HEK293 (cell line): ENCODE measurements around the gene KLF11.

ENCODE experiments used
- GLIS2 ChIP-seq: fragments of 450-650 bp; formaldehyde crosslinking; IDR thresholded peaks from 2 replicates; pipeline ENCODE4 v1.5.1; 2016; ENCODE audit warnings: missing biosample characterization, missing genetic modification characterization
- HOXC10 ChIP-seq: sonication (generic); formaldehyde crosslinking; IDR thresholded peaks from 2 replicates; pipeline ENCODE4 v1.8.1; 2023; ENCODE audit warnings: mild to moderate bottlenecking, missing genetic modification reagents
- KLF16 ChIP-seq: fragments of 450-650 bp; formaldehyde crosslinking; IDR thresholded peaks from 2 replicates; pipeline ENCODE4 v1.5.1; 2017; ENCODE audit warnings: missing biosample characterization, missing genetic modification characterization
- MYNN ChIP-seq: fragments of 450-650 bp; formaldehyde crosslinking; IDR thresholded peaks from 2 replicates; pipeline ENCODE4 v1.5.1; 2016; ENCODE audit warnings: missing biosample characterization, missing genetic modification characterization, borderline replicate concordance
- PRDM10 ChIP-seq: fragments of 450-650 bp; formaldehyde crosslinking; IDR thresholded peaks from 2 replicates; pipeline ENCODE4 v1.5.1; 2016; ENCODE audit warnings: missing biosample characterization, missing genetic modification characterization
- SP7 ChIP-seq: fragments of 450-650 bp; formaldehyde crosslinking; IDR thresholded peaks from 2 replicates; pipeline ENCODE4 v1.5.1; 2016; ENCODE audit warnings: missing biosample characterization, missing genetic modification characterization
- ZBTB17 ChIP-seq: fragments of 450-650 bp; formaldehyde crosslinking; IDR thresholded peaks from 2 replicates; pipeline ENCODE4 v1.5.1; 2016; ENCODE audit warnings: missing biosample characterization, missing genetic modification characterization
- ZBTB20 ChIP-seq: fragments of 450-650 bp; formaldehyde crosslinking; IDR thresholded peaks from 2 replicates; pipeline ENCODE4 v1.5.1; 2016; ENCODE audit warnings: missing biosample characterization, missing genetic modification characterization
- ZIC2 ChIP-seq: fragments of 450-650 bp; formaldehyde crosslinking; IDR thresholded peaks from 2 replicates; pipeline ENCODE4 v1.5.1; 2016; ENCODE audit warnings: missing biosample characterization, missing genetic modification characterization
- ZNF2 ChIP-seq: fragments of 450-650 bp; formaldehyde crosslinking; IDR thresholded peaks from 2 replicates; pipeline ENCODE4 v1.5.1; 2016; ENCODE audit warnings: missing biosample characterization, missing genetic modification characterization
- ZNF341 ChIP-seq: fragments of 450-650 bp; formaldehyde crosslinking; IDR thresholded peaks from 2 replicates; pipeline ENCODE4; 2016; ENCODE audit warnings: low read depth, missing biosample characterization, missing genetic modification characterization
- ZNF366 ChIP-seq: fragments of 450-650 bp; formaldehyde crosslinking; conservative IDR thresholded peaks from 2 replicates; pipeline ENCODE4 v1.5.1; 2016; ENCODE audit warnings: missing biosample characterization, missing genetic modification characterization
- ZNF600 ChIP-seq: fragments of 450-650 bp; formaldehyde crosslinking; IDR thresholded peaks from 2 replicates; pipeline ENCODE4 v1.5.1; 2016; ENCODE audit warnings: missing biosample characterization, missing genetic modification characterization
- ZNF610 ChIP-seq: fragments of 450-650 bp; formaldehyde crosslinking; IDR thresholded peaks from 2 replicates; pipeline ENCODE4 v1.5.1; 2016; ENCODE audit warnings: missing biosample characterization, missing genetic modification characterization, borderline replicate concordance
- ZNF701 ChIP-seq: fragments of 450-650 bp; formaldehyde crosslinking; IDR thresholded peaks from 2 replicates; pipeline ENCODE4 v1.5.1; 2016; ENCODE audit warnings: missing biosample characterization, missing genetic modification characterization
- ZNF76 ChIP-seq: fragments of 450-650 bp; formaldehyde crosslinking; IDR thresholded peaks from 2 replicates; pipeline ENCODE4; 2016; ENCODE audit warnings: low read depth, missing biosample characterization, missing genetic modification characterization, borderline replicate concordance
- TF ChIP-seq, protein P1 (sequence below): fragments of 450-650 bp; formaldehyde crosslinking; IDR thresholded peaks from 2 replicates; pipeline ENCODE4 v1.5.1; 2016; ENCODE audit warnings: missing biosample characterization, missing genetic modification characterization
- TF ChIP-seq, protein P2 (sequence below): IDR thresholded peaks from 2 replicates; pipeline ENCODE4 v1.6.1; 2011; ENCODE audit warnings: mild to moderate bottlenecking, low read depth, low read length, borderline replicate concordance
- TF ChIP-seq, protein P3 (sequence below): fragments of 450-650 bp; formaldehyde crosslinking; IDR thresholded peaks from 2 replicates; pipeline ENCODE4 v1.5.1; 2017; ENCODE audit warnings: missing biosample characterization, missing genetic modification characterization

KLF11 gene

GRCh38 chr2:10057231-10058107 lies 14.1 kb downstream of the KLF11 start (continued):
- TF ChIP-seq ZNF2 (tag by site-specific recombination) (0 out of 2 replicates have a peak, but pooled peaks have one; percentile 22), KLF16 (tag by site-specific recombination) (peak; percentile 28; the same call in 1 of the 2 replicates), ZNF610 (tag by site-specific recombination) (no peak), ZNF76 (0 out of 2 replicates have a peak, but pooled peaks have one; percentile 33), ZBTB17 (tag by site-specific recombination) (peak; percentile 68; the same call in 1 of the 2 replicates), ZNF341 (peak; percentile 98), ZBTB20 (tag by site-specific recombination) (peak; percentile 27; the same call in 1 of the 2 replicates), SP7 (tag by site-specific recombination) (peak; percentile 39; the same call in 1 of the 2 replicates), GLIS2 (tag by site-specific recombination) (peak; percentile 93), ZNF701 (tag by site-specific recombination) (no peak), MYNN (tag by site-specific recombination) (peak; percentile 92), HOXC10 (CRISPR knock-in tag) (no peak), ZNF600 (peak; percentile 79), ZNF366 (tag by site-specific recombination) (peak; percentile 47), PRDM10 (tag by site-specific recombination) (peak; percentile 64), ZIC2 (tag by site-specific recombination) (peak; percentile 90)
- TF ChIP-seq, protein P1, sequence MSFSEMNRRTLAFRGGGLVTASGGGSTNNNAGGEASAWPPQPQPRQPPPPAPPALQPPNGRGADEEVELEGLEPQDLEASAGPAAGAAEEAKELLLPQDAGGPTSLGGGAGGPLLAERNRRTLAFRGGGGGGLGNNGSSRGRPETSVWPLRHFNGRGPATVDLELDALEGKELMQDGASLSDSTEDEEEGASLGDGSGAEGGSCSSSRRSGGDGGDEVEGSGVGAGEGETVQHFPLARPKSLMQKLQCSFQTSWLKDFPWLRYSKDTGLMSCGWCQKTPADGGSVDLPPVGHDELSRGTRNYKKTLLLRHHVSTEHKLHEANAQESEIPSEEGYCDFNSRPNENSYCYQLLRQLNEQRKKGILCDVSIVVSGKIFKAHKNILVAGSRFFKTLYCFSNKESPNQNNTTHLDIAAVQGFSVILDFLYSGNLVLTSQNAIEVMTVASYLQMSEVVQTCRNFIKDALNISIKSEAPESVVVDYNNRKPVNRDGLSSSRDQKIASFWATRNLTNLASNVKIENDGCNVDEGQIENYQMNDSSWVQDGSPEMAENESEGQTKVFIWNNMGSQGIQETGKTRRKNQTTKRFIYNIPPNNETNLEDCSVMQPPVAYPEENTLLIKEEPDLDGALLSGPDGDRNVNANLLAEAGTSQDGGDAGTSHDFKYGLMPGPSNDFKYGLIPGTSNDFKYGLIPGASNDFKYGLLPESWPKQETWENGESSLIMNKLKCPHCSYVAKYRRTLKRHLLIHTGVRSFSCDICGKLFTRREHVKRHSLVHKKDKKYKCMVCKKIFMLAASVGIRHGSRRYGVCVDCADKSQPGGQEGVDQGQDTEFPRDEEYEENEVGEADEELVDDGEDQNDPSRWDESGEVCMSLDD (tag by site-specific recombination): no peak
- TF ChIP-seq, protein P2, sequence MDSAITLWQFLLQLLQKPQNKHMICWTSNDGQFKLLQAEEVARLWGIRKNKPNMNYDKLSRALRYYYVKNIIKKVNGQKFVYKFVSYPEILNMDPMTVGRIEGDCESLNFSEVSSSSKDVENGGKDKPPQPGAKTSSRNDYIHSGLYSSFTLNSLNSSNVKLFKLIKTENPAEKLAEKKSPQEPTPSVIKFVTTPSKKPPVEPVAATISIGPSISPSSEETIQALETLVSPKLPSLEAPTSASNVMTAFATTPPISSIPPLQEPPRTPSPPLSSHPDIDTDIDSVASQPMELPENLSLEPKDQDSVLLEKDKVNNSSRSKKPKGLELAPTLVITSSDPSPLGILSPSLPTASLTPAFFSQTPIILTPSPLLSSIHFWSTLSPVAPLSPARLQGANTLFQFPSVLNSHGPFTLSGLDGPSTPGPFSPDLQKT: no peak
- TF ChIP-seq, protein P3, sequence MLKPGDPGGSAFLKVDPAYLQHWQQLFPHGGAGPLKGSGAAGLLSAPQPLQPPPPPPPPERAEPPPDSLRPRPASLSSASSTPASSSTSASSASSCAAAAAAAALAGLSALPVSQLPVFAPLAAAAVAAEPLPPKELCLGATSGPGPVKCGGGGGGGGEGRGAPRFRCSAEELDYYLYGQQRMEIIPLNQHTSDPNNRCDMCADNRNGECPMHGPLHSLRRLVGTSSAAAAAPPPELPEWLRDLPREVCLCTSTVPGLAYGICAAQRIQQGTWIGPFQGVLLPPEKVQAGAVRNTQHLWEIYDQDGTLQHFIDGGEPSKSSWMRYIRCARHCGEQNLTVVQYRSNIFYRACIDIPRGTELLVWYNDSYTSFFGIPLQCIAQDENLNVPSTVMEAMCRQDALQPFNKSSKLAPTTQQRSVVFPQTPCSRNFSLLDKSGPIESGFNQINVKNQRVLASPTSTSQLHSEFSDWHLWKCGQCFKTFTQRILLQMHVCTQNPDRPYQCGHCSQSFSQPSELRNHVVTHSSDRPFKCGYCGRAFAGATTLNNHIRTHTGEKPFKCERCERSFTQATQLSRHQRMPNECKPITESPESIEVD: no peak
